GM12878 (cell line): ENCODE results near the gene CTXND2. TPM values are rescaled to one million over a fixed set of nuclear protein-coding genes. Genes with fewer than 3 reads are reported as not detected.

Source experiments
- ATAC-seq: fragments of 200-7000 bp; cut with Tn5 transposase; 3 replicates; pipeline ENCODE4 v1.9.1; 2020; ENCODE audit warnings: mild to moderate bottlenecking, moderate library complexity
- BruUV-seq: library from RNA; stranded (reverse); fragments of 400-500 nt; replicated peaks from 2 replicates; lab custom pipeline; 2021; lab: Mats Ljungman, UMichigan
- CTCF ChIA-PET: fragments of 300-600 bp; sonication (Branson Sonifier 250); formaldehyde crosslinking; extraction: SDS; loops from one replicate; lab custom pipeline; 2021; ENCODE audit warnings: inconsistent platforms; lab: Yijun Ruan, JAX
- POLR2A ChIA-PET: fragments of 350-600 bp; formaldehyde crosslinking; extraction: SDS; loops from one replicate; lab custom pipeline; 2021; ENCODE audit warnings: inconsistent platforms; lab: Charles Lee
- RAD21 ChIA-PET: fragments of 300-600 bp; sonication (Branson Sonifier 250); formaldehyde crosslinking; loops from one replicate; lab custom pipeline; 2023; ENCODE audit warnings: antibody characterized with exemption; ENCODE audit not compliant: unreplicated experiment; lab: Charles Lee
- SMC1A ChIA-PET: fragments of 300-600 bp; sonication (Branson Sonifier 250); formaldehyde crosslinking; loops from one replicate; lab custom pipeline; 2023; ENCODE audit not compliant: unreplicated experiment, uncharacterized antibody; lab: Charles Lee
- DNase-seq: peaks from one replicate; pipeline ENCODE4 v3.0.0-alpha.2; 2011; ENCODE audit warnings: low read depth, low spot score
- FAIRE-seq: peaks from 3 replicates; lab custom pipeline; 2011; peaks lifted over from hg19 to GRCh38; lab: Jason Lieb, UNC
- H2AFZ ChIP-seq: 2 replicates; pipeline ENCODE4 v1.6.0; 2011; ENCODE audit warnings: low read depth, low read length, control low read depth; ENCODE audit not compliant: control insufficient read depth
- H3K27ac ChIP-seq: 2 replicates; pipeline ENCODE4 v1.5.1; 2011; ENCODE audit warnings: control low read depth; ENCODE audit not compliant: control insufficient read depth, insufficient read depth
- H3K27me3 ChIP-seq, 2 experiments: replicated peaks in 1 of 2; 2 replicates each; pipeline versions ENCODE4 v1.6.0 to v1.6.1; 2011; ENCODE audit warnings: low read length in 1 of 2; ENCODE audit not compliant: control insufficient read depth in 2 of 2, insufficient read depth in 2 of 2
- H3K36me3 ChIP-seq, 2 experiments: 2 replicates each; pipeline ENCODE4 v1.5.1; 2011; ENCODE audit warnings: low read length in 1 of 2; ENCODE audit not compliant: control insufficient read depth in 2 of 2, insufficient read depth in 2 of 2
- H3K4me1 ChIP-seq: 2 replicates; pipeline ENCODE4 v1.6.1; 2011; ENCODE audit warnings: mild to moderate bottlenecking, low read length, moderate library complexity, mixed read lengths; ENCODE audit not compliant: control insufficient read depth, insufficient read depth
- H3K4me2 ChIP-seq: 2 replicates; pipeline ENCODE4 v1.6.0; 2011; ENCODE audit warnings: control low read depth; ENCODE audit not compliant: control insufficient read depth, insufficient read depth
- H3K4me3 ChIP-seq: fragments of 200-600 bp; sonication (generic); 2 replicates; pipeline ENCODE4 v1.5.1; 2016
- H3K79me2 ChIP-seq: 2 replicates; pipeline ENCODE4 v1.6.0; 2011; ENCODE audit warnings: low read length; ENCODE audit not compliant: control insufficient read depth, insufficient read depth
- H3K9ac ChIP-seq: 2 replicates; pipeline ENCODE4 v1.8.0; 2011; ENCODE audit warnings: low read length, control low read depth, mixed read lengths; ENCODE audit not compliant: control insufficient read depth, insufficient read depth
- H3K9me3 ChIP-seq: replicated peaks from 3 replicates; pipeline ENCODE4 v1.5.1; 2011; ENCODE audit warnings: mild to moderate bottlenecking, low read length; ENCODE audit not compliant: control insufficient read depth, insufficient read depth
- H4K20me1 ChIP-seq: 2 replicates; pipeline ENCODE4 v1.6.0; 2011; ENCODE audit not compliant: control insufficient read depth, insufficient read depth
- BCL11A ChIP-seq: IDR thresholded peaks from 2 replicates; pipeline ENCODE4 v1.6.1; 2011; ENCODE audit warnings: low read depth, low read length
- CHD4 ChIP-seq: fragments of 200-600 bp; sonication (generic); IDR thresholded peaks from 2 replicates; pipeline ENCODE4 v1.6.1; 2016; ENCODE audit warnings: mild to moderate bottlenecking
- E2F8 ChIP-seq: fragments of 450-650 bp; IDR thresholded peaks from 2 replicates; pipeline ENCODE4 v1.6.1; 2018; ENCODE audit warnings: mild to moderate bottlenecking, low read depth, moderate library complexity; ENCODE audit not compliant: partially characterized antibody
- FOS ChIP-seq: IDR thresholded peaks from 3 replicates; pipeline ENCODE4 v1.6.1; 2011; ENCODE audit warnings: borderline replicate concordance; ENCODE audit not compliant: insufficient read length; ENCODE audit errors: extremely low read depth
- IKZF1 ChIP-seq: fragments of 450-650 bp; conservative IDR thresholded peaks from 2 replicates; pipeline ENCODE4 v1.6.1; 2017; ENCODE audit warnings: antibody characterized with exemption, mild to moderate bottlenecking
- MLLT1 ChIP-seq: fragments of 450-650 bp; IDR thresholded peaks from 2 replicates; pipeline ENCODE4 v1.6.1; 2016; ENCODE audit warnings: mild to moderate bottlenecking
- MXI1 ChIP-seq: fragments of 150-350 bp; IDR thresholded peaks from 2 replicates; pipeline ENCODE4 v1.6.1; 2011; ENCODE audit warnings: low read depth, mild to moderate bottlenecking, inconsistent platforms, low read length, improper control_type of control experiment
- MYC ChIP-seq: IDR thresholded peaks from 2 replicates; pipeline ENCODE4 v1.6.1; 2011; ENCODE audit warnings: mild to moderate bottlenecking, low read length, moderate library complexity, inconsistent platforms; ENCODE audit not compliant: insufficient read depth, insufficient replicate concordance, insufficient read length, severe bottlenecking
- NFIC ChIP-seq: IDR thresholded peaks from 2 replicates; pipeline ENCODE4 v1.6.1; 2012; ENCODE audit warnings: low read depth, mild to moderate bottlenecking, inconsistent platforms, low read length, moderate library complexity
- WGBS: methylation state at CpG from one replicate; pipeline ENCODE4 v1.1.6; 2016; ENCODE audit warnings: low lambda C conversion rate; ENCODE audit not compliant: insufficient replicate concordance, insufficient coverage; ENCODE audit errors: missing lambda C conversion rate; 5-methylcytosine and 5-hydroxymethylcytosine counted together
- in situ Hi-C: fragments of 300-500 bp; cut with MboI; formaldehyde crosslinking; loops from 9 replicates; pipeline ENCODE4 v1.14.3; 2018; ENCODE audit warnings: mixed read lengths
- intact Hi-C: fragments of 100-400 bp; cut with micrococcal nuclease; formaldehyde crosslinking; loops from one replicate; pipeline ENCODE4 v1.14.2; 2022; ENCODE audit not compliant: unreplicated experiment
- polyA plus RNA-seq, 11 experiments: library from polyadenylated mRNA; depleted of rRNA in 4 of 11; unstranded in 6 of 11; stranded (reverse) in 5 of 11; fragments of >200 nt; fragmentation: Nextera tagmentation in 4 of 11; fragmentation: Illumina TruSeq in 1 of 11; extraction: Ambion mirVana in 4 of 11; extraction: Trizol in 1 of 11; gene quantifications; 1 replicate in 1 of 11; 2 replicates in 10 of 11; pipeline versions ENCODE4 v1.2.1 to v1.2.3, GENCODE V29; 2011 to 2016; ENCODE audit warnings: inconsistent platforms in 2 of 11, missing spikeins in 2 of 11, low read depth in 1 of 11
- total RNA-seq, 4 experiments: library from RNA; depleted of rRNA in 3 of 4; stranded (reverse); fragments of >200 nt in 3 of 4; fragmentation: Illumina TruSeq in 1 of 4; extraction: Trizol in 1 of 4; gene quantifications; 2 replicates each; pipeline versions ENCODE4 v1.2.1 to v1.2.3, GENCODE V29; 2013 to 2021
- TF ChIP-seq, protein P1 (sequence below): fragments of 450-650 bp; IDR thresholded peaks from 2 replicates; pipeline ENCODE4 v1.6.1; 2018; ENCODE audit warnings: borderline replicate concordance, mild to moderate bottlenecking; ENCODE audit not compliant: partially characterized antibody

Gene CTXND2
- total and polyA plus RNA-seq, 10 of the 15 experiments (the other 5 are each of a cell fraction or from before 2014, with no cell fraction given), result not detected

DNA sequence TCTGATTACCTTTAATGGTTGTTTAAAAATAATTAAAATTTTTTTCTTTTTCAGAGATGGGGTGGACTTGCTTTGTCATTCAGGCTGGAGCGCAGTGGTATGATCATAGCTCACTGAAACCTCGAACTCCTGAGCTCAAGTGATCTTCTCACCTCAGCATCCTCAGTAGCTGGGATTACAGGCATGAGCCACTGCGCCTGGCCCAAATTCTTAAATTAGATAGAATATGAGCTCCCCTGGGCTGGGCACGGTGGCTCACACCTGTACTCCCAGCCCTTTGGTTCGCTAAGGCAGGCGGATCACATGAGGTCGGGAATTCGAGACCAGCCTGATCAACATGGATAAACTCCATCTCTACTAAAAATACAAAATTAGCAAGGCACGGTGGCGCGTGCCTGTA, 70.7 kb downstream of the CTXND2 start:
- SMC1A ChIA-PET, result interaction anchor here (1.4 kb wide), 1 partner anchor 48 kb away, joined by 3 read pairs; no protein-coding TSS in a partner anchor
- Histone ChIP-seq H4K20me1 (no peaks in the 10 kb centered on the region), H3K27me3 (no peaks in the 10 kb centered on the region), H3K36me3 (peaks cover 8 to 22% of the 10 kb centered on the region in 2 experiments), H3K9ac (no peak overlapping the region), H3K4me2 (no peak overlapping the region), H3K27ac (no peak overlapping the region), H3K4me3 (no peak overlapping the region), H3K79me2 (no peaks in the 10 kb centered on the region), H3K9me3 (no peaks in the 10 kb centered on the region), H2AFZ (no peak overlapping the region), H3K4me1 (no peaks in the 10 kb centered on the region)
- CTCF ChIA-PET, result interaction anchor here (0.7 to 1.5 kb wide), 3 partner anchors 18 to 100 kb away, joined by 3 to 4 read pairs (median 4); no protein-coding TSS in a partner anchor
- WGBS, result 93% methylated on average over 11 of the region's 11 CpGs
- POLR2A ChIA-PET, result interaction anchor here (0.6 to 1.5 kb wide), 5 partner anchors 29 to 617 kb away, joined by 3 to 8 read pairs (median 5); no protein-coding TSS in a partner anchor
- RAD21 ChIA-PET, result interaction anchor here (0.7 kb wide), 1 partner anchor 30 kb away, joined by 3 read pairs; no protein-coding TSS in a partner anchor
- TF ChIP-seq FOS, result no peak
- in situ Hi-C loops, result no loop called here
- BruUV-seq, result no TSS peak
- ATAC-seq (no peak), DNase-seq (no peak), FAIRE-seq (no peak)
- intact Hi-C loops, result no loop called here

- Histone ChIP-seq H3K4me2 (no peak overlapping the region), H4K20me1 (no peaks in the 10 kb centered on the region), H3K9me3 (no peaks in the 10 kb centered on the region), H3K36me3 (peaks cover 17 to 33% of the 10 kb centered on the region in 2 experiments), H3K27me3 (no peaks in the 10 kb centered on the region), H3K27ac (no peak overlapping the region), H3K9ac (no peak overlapping the region), H3K4me1 (no peaks in the 10 kb centered on the region), H3K79me2 (no peaks in the 10 kb centered on the region), H2AFZ (no peak overlapping the region), H3K4me3 (no peak overlapping the region)
- CTCF ChIA-PET, result no interaction called here
- in situ Hi-C loops, result no loop called here
- DNase-seq, result no peak
- 94% methylated on average over 7 of the region's 7 CpGs for WGBS
- no peak for FAIRE-seq
- RAD21 ChIA-PET, result no interaction called here
- ATAC-seq, result no peak
- TSS peak; percentile 50 for BruUV-seq
- POLR2A ChIA-PET, result no interaction called here
- no peak for TF ChIP-seq E2F8
- TF ChIP-seq MLLT1, result no peak
- TF ChIP-seq CHD4, result no peak
- TF ChIP-seq IKZF1, result no peak
- TF ChIP-seq MXI1, result no peak
- TF ChIP-seq BCL11A, result no peak
- TF ChIP-seq MYC, result no peak
- TF ChIP-seq, protein P1, sequence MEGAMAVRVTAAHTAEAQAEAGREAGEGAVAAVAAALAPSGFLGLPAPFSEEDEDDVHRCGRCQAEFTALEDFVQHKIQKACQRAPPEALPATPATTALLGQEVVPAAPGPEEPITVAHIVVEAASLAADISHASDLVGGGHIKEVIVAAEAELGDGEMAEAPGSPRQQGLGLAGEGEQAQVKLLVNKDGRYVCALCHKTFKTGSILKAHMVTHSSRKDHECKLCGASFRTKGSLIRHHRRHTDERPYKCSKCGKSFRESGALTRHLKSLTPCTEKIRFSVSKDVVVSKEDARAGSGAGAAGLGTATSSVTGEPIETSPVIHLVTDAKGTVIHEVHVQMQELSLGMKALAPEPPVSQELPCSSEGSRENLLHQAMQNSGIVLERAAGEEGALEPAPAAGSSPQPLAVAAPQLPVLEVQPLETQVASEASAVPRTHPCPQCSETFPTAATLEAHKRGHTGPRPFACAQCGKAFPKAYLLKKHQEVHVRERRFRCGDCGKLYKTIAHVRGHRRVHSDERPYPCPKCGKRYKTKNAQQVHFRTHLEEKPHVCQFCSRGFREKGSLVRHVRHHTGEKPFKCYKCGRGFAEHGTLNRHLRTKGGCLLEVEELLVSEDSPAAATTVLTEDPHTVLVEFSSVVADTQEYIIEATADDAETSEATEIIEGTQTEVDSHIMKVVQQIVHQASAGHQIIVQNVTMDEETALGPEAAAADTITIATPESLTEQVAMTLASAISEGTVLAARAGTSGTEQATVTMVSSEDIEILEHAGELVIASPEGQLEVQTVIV, result no peak
- no peak for TF ChIP-seq NFIC
- SMC1A ChIA-PET, result no interaction called here
- intact Hi-C loops, result no loop called here
Observed at GRCh38 chr1:150960646-150961045, 73.7 kb downstream of the CTXND2 start.
